Measurements from ENCODE around the gene GAPVD1.
A peak's percentile ranks its signal among the peaks of the same experiment; 100 is the strongest.

The GAPVD1 gene

DNA sequence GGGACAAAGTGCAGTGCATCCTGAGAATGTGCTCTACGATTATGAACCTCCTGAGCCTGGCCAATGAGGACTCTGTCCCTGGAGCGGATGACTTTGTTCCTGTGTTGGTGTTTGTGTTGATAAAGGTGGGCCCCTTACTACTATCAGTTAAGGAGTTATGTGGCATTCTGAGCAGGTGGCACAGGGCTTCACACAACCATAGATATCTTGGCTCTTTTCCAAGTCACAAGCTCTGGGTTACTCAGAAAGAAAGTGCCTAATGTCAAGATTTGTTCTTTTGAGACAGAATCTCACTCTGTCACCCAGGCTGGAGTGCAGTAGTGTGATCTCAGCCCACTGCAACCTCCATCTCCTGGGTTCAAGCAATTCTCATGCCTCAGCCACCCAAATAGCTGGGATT lies 99.0 kb downstream of the GAPVD1 start:
- H3K4me3 ChIP-seq (ENCODE audit: insufficient read depth in 1 of 2, low read depth in 1 of 2, low read length in 2 of 2) = no peak overlapping the region
- 96% methylated on average over 2 of the region's 2 CpGs for WGBS
- H4K91ac ChIP-seq (ENCODE audit: low read length) = no peak overlapping the region
- no peak overlapping the region for H2AFZ ChIP-seq (ENCODE audit: low read depth, low read length)
- H3K36me3 ChIP-seq (ENCODE audit: control insufficient read depth in 1 of 2, insufficient read depth in 2 of 2, low read depth in 1 of 2, low read length in 2 of 2) = peaks cover 39 to 90% of the 10 kb centered on the region in 2 experiments
- no peak overlapping the region for H3K4ac ChIP-seq (ENCODE audit: low read depth in 1 of 2, low read length in 2 of 2)
- no peak overlapping the region for H2BK12ac ChIP-seq (ENCODE audit: low read length in 2 of 2)
- no peak overlapping the region for H4K8ac ChIP-seq (ENCODE audit: low read length)
- no peak overlapping the region for H2BK15ac ChIP-seq (ENCODE audit: low read depth, poor library complexity, severe bottlenecking)
- H3K79me1 ChIP-seq (replicated peaks; ENCODE audit: low read length, poor library complexity, severe bottlenecking) = peaks cover 16% of the 10 kb centered on the region
- no peaks in the 10 kb centered on the region for H3K4me1 ChIP-seq (ENCODE audit: control insufficient read depth, insufficient read depth, low read depth, low read length)
- no peak overlapping the region for H3K4me2 ChIP-seq (ENCODE audit: low read length, poor library complexity, severe bottlenecking)
- H2BK5ac ChIP-seq (ENCODE audit: low read depth, low read length, poor library complexity, severe bottlenecking) = no peak overlapping the region
- no peak overlapping the region for H3K14ac ChIP-seq (ENCODE audit: low read length in 2 of 2)
- no peak overlapping the region for H3K23ac ChIP-seq (ENCODE audit: low read length in 2 of 2)
- H3K9me3 ChIP-seq (ENCODE audit: control insufficient read depth, low read length) = no peaks in the 10 kb centered on the region
- H2AK5ac ChIP-seq (ENCODE audit: low read length, severe bottlenecking) = no peak overlapping the region
- no peak overlapping the region for H3K9ac ChIP-seq (ENCODE audit: low read length)
- H2BK120ac ChIP-seq (ENCODE audit: low read depth, low read length) = no peak overlapping the region
- no peak overlapping the region for H3K18ac ChIP-seq (ENCODE audit: low read depth in 1 of 2, low read length in 2 of 2)
- no peaks in the 10 kb centered on the region for H3K27me3 ChIP-seq (ENCODE audit: control insufficient read depth in 1 of 2, insufficient read depth in 1 of 2, low read length in 2 of 2)
- DNase-seq = no peak
- no peak overlapping the region for H3K27ac ChIP-seq (ENCODE audit: low read length, poor library complexity, severe bottlenecking)

DNA sequence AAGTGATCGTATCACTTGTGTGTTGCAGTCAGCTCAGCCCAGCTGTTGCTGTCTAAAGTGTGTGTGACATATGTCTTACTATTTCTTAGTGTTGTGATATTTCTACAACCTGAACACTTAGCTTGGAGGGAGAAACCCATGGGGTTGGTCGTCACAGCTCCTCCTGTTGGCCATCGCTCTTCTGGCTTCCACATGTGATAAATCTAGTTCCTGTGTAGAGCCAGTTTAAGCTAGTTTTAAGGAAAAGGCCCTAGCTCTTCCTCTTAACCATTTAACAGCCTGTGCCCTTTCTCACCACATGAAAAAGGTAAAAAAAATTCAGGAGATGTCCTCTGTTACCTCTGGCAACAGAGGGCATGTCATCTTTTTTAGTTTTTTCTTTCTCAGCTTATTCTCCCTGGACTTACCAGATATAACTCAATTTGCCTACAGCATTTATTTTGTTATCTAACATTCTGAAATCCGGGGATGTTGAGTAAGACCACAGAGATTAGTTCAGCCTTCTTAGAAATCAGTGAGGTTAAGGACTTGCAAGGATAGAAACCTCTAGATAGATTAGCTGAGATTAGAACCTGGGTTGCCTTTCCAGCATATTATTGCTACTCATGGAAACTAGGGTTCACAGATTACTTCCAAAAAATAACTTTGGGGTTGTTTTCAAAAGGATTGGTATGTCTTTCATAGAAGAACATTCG lies 100.4 kb downstream of the GAPVD1 start:
- DNase-seq = peak; percentile 13
- no peak overlapping the region for H2BK15ac ChIP-seq (ENCODE audit: low read depth, poor library complexity, severe bottlenecking)
- H3K14ac ChIP-seq (ENCODE audit: low read length in 2 of 2) = no peak overlapping the region
- H3K27ac ChIP-seq (ENCODE audit: low read length, poor library complexity, severe bottlenecking) = no peak overlapping the region
- no peak overlapping the region for H2BK5ac ChIP-seq (ENCODE audit: low read depth, low read length, poor library complexity, severe bottlenecking)
- H3K18ac ChIP-seq (ENCODE audit: low read depth in 1 of 2, low read length in 2 of 2) = no peak overlapping the region
- no peak overlapping the region for H2AFZ ChIP-seq (ENCODE audit: low read depth, low read length)
- H4K8ac ChIP-seq (ENCODE audit: low read length) = no peak overlapping the region
- H3K36me3 ChIP-seq (ENCODE audit: control insufficient read depth in 1 of 2, insufficient read depth in 2 of 2, low read depth in 1 of 2, low read length in 2 of 2) = peaks cover 26 to 87% of the 10 kb centered on the region in 2 experiments
- no peak overlapping the region for H3K4ac ChIP-seq (ENCODE audit: low read depth in 1 of 2, low read length in 2 of 2)
- no peak overlapping the region for H3K23ac ChIP-seq (ENCODE audit: low read length in 2 of 2)
- no peaks in the 10 kb centered on the region for H3K9me3 ChIP-seq (ENCODE audit: control insufficient read depth, low read length)
- H3K79me1 ChIP-seq (replicated peaks; ENCODE audit: low read length, poor library complexity, severe bottlenecking) = peaks cover 12% of the 10 kb centered on the region
- WGBS = 78% methylated on average over 4 of the region's 5 CpGs
- H3K27me3 ChIP-seq (ENCODE audit: control insufficient read depth in 1 of 2, insufficient read depth in 1 of 2, low read length in 2 of 2) = no peaks in the 10 kb centered on the region
- no peak overlapping the region for H3K4me3 ChIP-seq (ENCODE audit: insufficient read depth in 1 of 2, low read depth in 1 of 2, low read length in 2 of 2)
- H3K4me2 ChIP-seq (ENCODE audit: low read length, poor library complexity, severe bottlenecking) = no peak overlapping the region
- H3K9ac ChIP-seq (ENCODE audit: low read length) = no peak overlapping the region
- H2BK12ac ChIP-seq (ENCODE audit: low read length in 2 of 2) = no peak overlapping the region
- H4K91ac ChIP-seq (ENCODE audit: low read length) = no peak overlapping the region
- H2BK120ac ChIP-seq (ENCODE audit: low read depth, low read length) = no peak overlapping the region
- H2AK5ac ChIP-seq (ENCODE audit: low read length, severe bottlenecking) = no peak overlapping the region
- no peaks in the 10 kb centered on the region for H3K4me1 ChIP-seq (ENCODE audit: control insufficient read depth, insufficient read depth, low read depth, low read length)

DNA sequence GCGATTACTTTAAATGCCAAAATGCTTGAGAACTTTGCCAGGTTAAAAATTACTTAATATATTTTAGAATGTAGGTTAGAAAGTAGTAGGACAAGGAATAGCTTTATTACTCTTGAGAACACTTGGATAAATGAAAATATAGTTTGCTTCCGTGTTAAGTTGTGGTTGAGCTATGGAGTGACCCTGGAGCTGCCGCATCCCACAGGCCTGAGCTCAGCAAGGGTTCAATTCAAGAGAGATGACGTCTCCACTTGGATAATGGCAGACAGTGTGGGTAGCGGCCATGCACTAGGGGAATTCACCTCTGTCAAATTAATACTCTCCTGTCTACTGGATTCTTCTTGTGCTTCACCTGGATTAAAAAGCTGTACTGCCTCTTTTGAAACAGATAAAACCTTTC lies 105.0 kb downstream of the GAPVD1 start:
- peaks cover 6% of the 10 kb centered on the region for H3K79me1 ChIP-seq (replicated peaks; ENCODE audit: low read length, poor library complexity, severe bottlenecking)
- no peak overlapping the region for H3K27ac ChIP-seq (ENCODE audit: low read length, poor library complexity, severe bottlenecking)
- no peak overlapping the region for H3K18ac ChIP-seq (ENCODE audit: low read depth in 1 of 2, low read length in 2 of 2)
- 100% methylated on average over 5 of the region's 5 CpGs for WGBS
- H2BK15ac ChIP-seq (ENCODE audit: low read depth, poor library complexity, severe bottlenecking) = no peak overlapping the region
- no peak overlapping the region for H2AFZ ChIP-seq (ENCODE audit: low read depth, low read length)
- H3K36me3 ChIP-seq (ENCODE audit: control insufficient read depth in 1 of 2, insufficient read depth in 2 of 2, low read depth in 1 of 2, low read length in 2 of 2) = peaks cover 19 to 59% of the 10 kb centered on the region in 2 experiments
- no peak overlapping the region for H3K9ac ChIP-seq (ENCODE audit: low read length)
- no peak overlapping the region for H3K23ac ChIP-seq (ENCODE audit: low read length in 2 of 2)
- no peak overlapping the region for H2BK12ac ChIP-seq (ENCODE audit: low read length in 2 of 2)
- H3K9me3 ChIP-seq (ENCODE audit: control insufficient read depth, low read length) = no peaks in the 10 kb centered on the region
- no peak overlapping the region for H3K4me2 ChIP-seq (ENCODE audit: low read length, poor library complexity, severe bottlenecking)
- no peak overlapping the region for H3K4ac ChIP-seq (ENCODE audit: low read depth in 1 of 2, low read length in 2 of 2)
- H3K4me1 ChIP-seq (ENCODE audit: control insufficient read depth, insufficient read depth, low read depth, low read length) = no peaks in the 10 kb centered on the region
- H4K91ac ChIP-seq (ENCODE audit: low read length) = no peak overlapping the region
- H3K4me3 ChIP-seq (ENCODE audit: insufficient read depth in 1 of 2, low read depth in 1 of 2, low read length in 2 of 2) = no peak overlapping the region
- no peak overlapping the region for H3K14ac ChIP-seq (ENCODE audit: low read length in 2 of 2)
- DNase-seq = no peak
- no peak overlapping the region for H2AK5ac ChIP-seq (ENCODE audit: low read length, severe bottlenecking)
- no peak overlapping the region for H2BK5ac ChIP-seq (ENCODE audit: low read depth, low read length, poor library complexity, severe bottlenecking)
- H3K27me3 ChIP-seq (ENCODE audit: control insufficient read depth in 1 of 2, insufficient read depth in 1 of 2, low read length in 2 of 2) = no peaks in the 10 kb centered on the region
- H4K8ac ChIP-seq (ENCODE audit: low read length) = no peak overlapping the region
- no peak overlapping the region for H2BK120ac ChIP-seq (ENCODE audit: low read depth, low read length)

DNA sequence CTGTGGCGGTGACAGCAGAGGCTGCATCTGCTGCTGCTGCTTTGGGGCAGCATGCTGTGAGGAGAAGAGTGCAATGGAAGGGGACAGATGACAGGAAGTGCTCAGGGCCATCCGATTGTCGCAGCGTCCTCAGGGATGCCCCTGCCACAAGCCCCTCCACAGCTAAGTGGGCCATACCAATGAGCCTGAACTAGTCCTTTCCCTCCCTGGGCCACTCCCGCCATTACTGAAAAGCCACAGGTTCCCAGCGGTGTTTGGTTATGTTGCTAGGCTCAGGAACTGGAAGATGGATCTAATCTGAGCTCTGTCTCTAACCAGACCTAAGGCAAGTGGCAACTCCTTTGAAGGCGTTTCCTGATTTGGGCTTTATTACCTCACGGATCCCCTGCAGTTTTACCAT lies 109.2 kb downstream of the GAPVD1 start:
- H3K4ac ChIP-seq (ENCODE audit: low read depth in 1 of 2, low read length in 2 of 2) = no peak overlapping the region
- no peak overlapping the region for H2BK5ac ChIP-seq (ENCODE audit: low read depth, low read length, poor library complexity, severe bottlenecking)
- H2BK15ac ChIP-seq (ENCODE audit: low read depth, poor library complexity, severe bottlenecking) = no peak overlapping the region
- no peak for DNase-seq
- no peak overlapping the region for H3K27ac ChIP-seq (ENCODE audit: low read length, poor library complexity, severe bottlenecking)
- WGBS = 83% methylated on average over 6 of the region's 8 CpGs
- no peak overlapping the region for H4K91ac ChIP-seq (ENCODE audit: low read length)
- no peaks in the 10 kb centered on the region for H3K9me3 ChIP-seq (ENCODE audit: control insufficient read depth, low read length)
- H3K79me1 ChIP-seq (replicated peaks; ENCODE audit: low read length, poor library complexity, severe bottlenecking) = peaks cover 3% of the 10 kb centered on the region
- no peak overlapping the region for H3K9ac ChIP-seq (ENCODE audit: low read length)
- no peak overlapping the region for H3K18ac ChIP-seq (ENCODE audit: low read depth in 1 of 2, low read length in 2 of 2)
- no peak overlapping the region for H3K4me3 ChIP-seq (ENCODE audit: insufficient read depth in 1 of 2, low read depth in 1 of 2, low read length in 2 of 2)
- H3K4me1 ChIP-seq (ENCODE audit: control insufficient read depth, insufficient read depth, low read depth, low read length) = peaks cover 3% of the 10 kb centered on the region
- no peak overlapping the region for H2BK120ac ChIP-seq (ENCODE audit: low read depth, low read length)
- H2AK5ac ChIP-seq (ENCODE audit: low read length, severe bottlenecking) = no peak overlapping the region
- H2BK12ac ChIP-seq (ENCODE audit: low read length in 2 of 2) = no peak overlapping the region
- no peak overlapping the region for H3K4me2 ChIP-seq (ENCODE audit: low read length, poor library complexity, severe bottlenecking)
- H2AFZ ChIP-seq (ENCODE audit: low read depth, low read length) = no peak overlapping the region
- H3K36me3 ChIP-seq (ENCODE audit: control insufficient read depth in 1 of 2, insufficient read depth in 2 of 2, low read depth in 1 of 2, low read length in 2 of 2) = peaks cover 18 to 26% of the 10 kb centered on the region in 2 experiments
- H3K27me3 ChIP-seq (ENCODE audit: control insufficient read depth in 1 of 2, insufficient read depth in 1 of 2, low read length in 2 of 2) = no peaks in the 10 kb centered on the region
- no peak overlapping the region for H3K23ac ChIP-seq (ENCODE audit: low read length in 2 of 2)
- H4K8ac ChIP-seq (ENCODE audit: low read length) = no peak overlapping the region
- no peak overlapping the region for H3K14ac ChIP-seq (ENCODE audit: low read length in 2 of 2)

Measured in mesenchymal stem cell (in vitro differentiated cells and primary cell).